ENCODE data around the gene CAPZB.

Gene CAPZB

GRCh38 chr1:19376428-19377372, 108.6 kb downstream of the CAPZB start:
- H3K27ac ChIP-seq = no peak overlapping the region
- no peak overlapping the region for H3K4me3 ChIP-seq (ENCODE audit: low read depth, low read length)
- no peak for TF ChIP-seq CTCF (IDR thresholded peaks at IDR 0.05; ENCODE audit: low read depth, low read length)
- no peak for DNase-seq
- H3K36me3 ChIP-seq = peaks cover 38% of the 10 kb centered on the region
- no peaks in the 10 kb centered on the region for H3K27me3 ChIP-seq (ENCODE audit: insufficient read depth, low read depth, severe bottlenecking)
- H3K9me3 ChIP-seq (ENCODE audit: severe bottlenecking) = peaks cover 7% of the 10 kb centered on the region

- H3K9me3 ChIP-seq (ENCODE audit: severe bottlenecking) = peaks cover 7% of the 10 kb centered on the region
- H3K36me3 ChIP-seq = peaks cover 34% of the 10 kb centered on the region
- no peak for TF ChIP-seq CTCF (IDR thresholded peaks at IDR 0.05; ENCODE audit: low read depth, low read length)
- no peak overlapping the region for H3K4me3 ChIP-seq (ENCODE audit: low read depth, low read length)
- no peak for DNase-seq
- no peaks in the 10 kb centered on the region for H3K27me3 ChIP-seq (ENCODE audit: insufficient read depth, low read depth, severe bottlenecking)
- H3K27ac ChIP-seq = no peak overlapping the region
Observed at GRCh38 chr1:19375631-19376400, 109.5 kb downstream of the CAPZB start.

GRCh38 chr1:19374926-19375325, 110.4 kb downstream of the CAPZB start:
- peaks cover 34% of the 10 kb centered on the region for H3K36me3 ChIP-seq
- no peak overlapping the region for H3K4me3 ChIP-seq (ENCODE audit: low read depth, low read length)

GRCh38 chr1:19374083-19374801, 111.1 kb downstream of the CAPZB start:
- Histone ChIP-seq H3K9me3 (ENCODE audit: severe bottlenecking) (peaks cover 7% of the 10 kb centered on the region), H3K27me3 (ENCODE audit: insufficient read depth, low read depth, severe bottlenecking) (no peaks in the 10 kb centered on the region), H3K27ac (no peak overlapping the region), H3K4me3 (ENCODE audit: low read depth, low read length) (no peak overlapping the region), H3K36me3 (peaks cover 30% of the 10 kb centered on the region)
- peak; percentile 70 for TF ChIP-seq CTCF (IDR thresholded peaks at IDR 0.05; ENCODE audit: low read depth, low read length)
- DNase-seq = peak; percentile 35

More at GRCh38 chr1:19374926-19375325, 110.4 kb downstream of the CAPZB start:
- H3K9me3 ChIP-seq (ENCODE audit: severe bottlenecking) = peaks cover 7% of the 10 kb centered on the region
- no peak overlapping the region for H3K27ac ChIP-seq
- no peak for DNase-seq
- no peak for TF ChIP-seq CTCF (IDR thresholded peaks at IDR 0.05; ENCODE audit: low read depth, low read length)
- H3K27me3 ChIP-seq (ENCODE audit: insufficient read depth, low read depth, severe bottlenecking) = no peaks in the 10 kb centered on the region

GRCh38 chr1:19373211-19374082, 111.9 kb downstream of the CAPZB start:
- no peak for TF ChIP-seq CTCF (IDR thresholded peaks at IDR 0.05; ENCODE audit: low read depth, low read length)

More at GRCh38 chr1:19373211-19374082, 111.9 kb downstream of the CAPZB start:
- Histone ChIP-seq H3K27me3 (ENCODE audit: insufficient read depth, low read depth, severe bottlenecking) (no peaks in the 10 kb centered on the region), H3K36me3 (peaks cover 30% of the 10 kb centered on the region), H3K4me3 (ENCODE audit: low read depth, low read length) (no peak overlapping the region), H3K9me3 (ENCODE audit: severe bottlenecking) (peaks cover 7% of the 10 kb centered on the region), H3K27ac (no peak overlapping the region)
- no peak for DNase-seq

All from WERI-Rb-1 (cell line).